K562 (cell line): Measurements from ENCODE around the gene IRF2BP1. TPM values are rescaled to one million over a fixed set of nuclear protein-coding genes. Genes with fewer than 3 reads are reported as not detected.

Experiments
- ATAC-seq: fragments of 200-7000 bp; cut with Tn5 transposase; 3 replicates; pipeline ENCODE4 v1.9.1; 2020; ENCODE audit warnings: moderate library complexity
- BruUV-seq: library from RNA; stranded (reverse); fragments of 400-500 nt; replicated peaks from 2 replicates; lab custom pipeline; 2021; lab: Mats Ljungman, UMichigan
- CTCF ChIA-PET: fragments of 300-600 bp; formaldehyde crosslinking; extraction: SDS; loops from one replicate; lab custom pipeline; 2021; ENCODE audit warnings: low intra/inter-chr PET ratio; lab: Yijun Ruan, JAX
- POLR2A ChIA-PET: fragments of 300-600, 350-650 bp; sonication (Branson Sonifier 250); formaldehyde crosslinking; extraction: SDS; loops from one replicate; lab custom pipeline; 2021; ENCODE audit warnings: antibody characterized with exemption, inconsistent platforms; lab: Yijun Ruan, JAX
- DNase-seq, 4 experiments: peaks; one replicate each; pipeline versions ENCODE4 v3.0.0 to v3.0.0-alpha.2; 2011 to 2018; ENCODE audit warnings: low spot score in 3 of 4, mixed read lengths in 3 of 4; ENCODE audit errors: extremely low read depth in 1 of 4
- FAIRE-seq: peaks from 2 replicates; lab custom pipeline; 2011; peaks lifted over from hg19 to GRCh38; lab: Jason Lieb, UNC
- H2AFZ ChIP-seq: 2 replicates; pipeline ENCODE4 v1.6.0; 2011; ENCODE audit warnings: low read depth, low read length, control low read depth, inconsistent platforms
- H3K27ac ChIP-seq: fragments of 200-600 bp; 3 replicates; pipeline ENCODE4 v1.8.0; 2011; ENCODE audit warnings: low read depth, mild to moderate bottlenecking, control low read depth, inconsistent platforms, low read length, moderate library complexity, mixed read lengths; ENCODE audit errors: extremely low read depth
- H3K27me3 ChIP-seq, 2 experiments: fragments of 300-600 bp in 1 of 2; 2 replicates in 1 of 2; 3 replicates in 1 of 2; pipeline versions ENCODE4 v1.6.0 to v1.8.0; 2011; ENCODE audit warnings: inconsistent platforms in 2 of 2, low read length in 2 of 2, mild to moderate bottlenecking in 1 of 2, mixed read lengths in 1 of 2, moderate library complexity in 1 of 2; ENCODE audit not compliant: control insufficient read depth in 2 of 2, insufficient read depth in 2 of 2
- H3K36me3 ChIP-seq: fragments of 300-600 bp; 3 replicates; pipeline ENCODE4 v1.8.0; 2011; ENCODE audit warnings: mild to moderate bottlenecking, low read length, inconsistent platforms; ENCODE audit not compliant: control insufficient read depth, insufficient read depth
- H3K4me1 ChIP-seq, 2 experiments: fragments of 200-600 bp in 1 of 2; replicated peaks in 1 of 2; 2 replicates in 1 of 2; 3 replicates in 1 of 2; pipeline versions ENCODE4 v1.5.1 to v1.8.0; 2011; ENCODE audit warnings: inconsistent platforms in 2 of 2, low read length in 2 of 2, mild to moderate bottlenecking in 1 of 2, mixed read lengths in 1 of 2, moderate library complexity in 1 of 2; ENCODE audit not compliant: control insufficient read depth in 2 of 2, insufficient read depth in 2 of 2
- H3K4me2 ChIP-seq: 2 replicates; pipeline ENCODE4 v1.6.1; 2011; ENCODE audit warnings: low read length, control low read depth, inconsistent platforms, mixed read lengths; ENCODE audit not compliant: insufficient read depth
- H3K4me3 ChIP-seq: fragments of 200-600 bp; sonication (generic), shearing (Covaris generic); 2 replicates; pipeline ENCODE4 v1.5.1; 2016; ENCODE audit warnings: control low read depth, inconsistent platforms
- H3K79me2 ChIP-seq: fragments of 200-600 bp; 3 replicates; pipeline ENCODE4 v1.8.0; 2011; ENCODE audit warnings: low read length, inconsistent platforms; ENCODE audit not compliant: control insufficient read depth, insufficient read depth
- H3K9ac ChIP-seq, 2 experiments: 2 replicates each; pipeline versions ENCODE4 v1.6.0 to v1.6.1; 2011; ENCODE audit warnings: low read depth in 2 of 2, low read length in 2 of 2, control low read depth in 1 of 2, inconsistent platforms in 1 of 2, mild to moderate bottlenecking in 1 of 2, mixed read lengths in 1 of 2; ENCODE audit not compliant: insufficient read depth in 1 of 2
- H3K9me1 ChIP-seq: one replicate; pipeline ENCODE4 v1.6.0; 2011; ENCODE audit warnings: inconsistent platforms, mild to moderate bottlenecking, low read length, moderate library complexity; ENCODE audit not compliant: control insufficient read depth, insufficient read depth
- H3K9me3 ChIP-seq: replicated peaks from 2 replicates; pipeline ENCODE4 v1.5.1; 2011; ENCODE audit warnings: low read depth, low read length, inconsistent platforms; ENCODE audit not compliant: control insufficient read depth, insufficient read depth
- H4K20me1 ChIP-seq: replicated peaks from 2 replicates; pipeline ENCODE4 v1.6.1; 2011; ENCODE audit warnings: low read length, inconsistent platforms, mixed read lengths; ENCODE audit not compliant: control insufficient read depth, insufficient read depth
- CBX3 ChIP-seq, 2 experiments: IDR thresholded peaks; 1 replicate in 1 of 2; 2 replicates in 1 of 2; pipeline ENCODE4 v1.6.1; 2012; ENCODE audit warnings: inconsistent platforms in 2 of 2, low read length in 2 of 2, borderline replicate concordance in 1 of 2, control low read depth in 1 of 2
- PCBP1 ChIP-seq: fragments of 200-400 bp; formaldehyde crosslinking; IDR thresholded peaks from 2 replicates; pipeline ENCODE4 v1.6.1; 2018; ENCODE audit warnings: mild to moderate bottlenecking, low read depth, low read length; ENCODE audit not compliant: poor library complexity, severe bottlenecking
- ZKSCAN3 ChIP-seq: fragments of 250-450 bp; sonication (Bioruptor Pico); IDR thresholded peaks from 2 replicates; pipeline ENCODE4 v1.4.0; 2020
- whole genome bisulfite sequencing: fragments of 100-300 bp; shearing (Covaris generic); methylation state at CpG from one replicate; pipeline ENCODE4 v1.1.6; 2016; ENCODE audit warnings: low coverage, mixed read lengths; ENCODE audit not compliant: insufficient coverage; ENCODE audit errors: missing lambda C conversion rate; 5-methylcytosine and 5-hydroxymethylcytosine counted together
- in situ Hi-C: fragments of 300-500 bp; cut with MboI; formaldehyde crosslinking; loops from 4 replicates; pipeline ENCODE4 v1.15.0; 2018; ENCODE audit warnings: inconsistent platforms, mixed read lengths
- intact Hi-C: fragments of 100-400 bp; cut with micrococcal nuclease; formaldehyde crosslinking; loops from 2 replicates; pipeline ENCODE4 v1.14.2; 2022
- polyA plus RNA-seq, 8 experiments: library from polyadenylated mRNA; depleted of rRNA in 4 of 8; stranded (reverse) in 5 of 8; unstranded in 3 of 8; fragments of >200 nt; fragmentation: Nextera tagmentation in 2 of 8; fragmentation: Illumina TruSeq in 1 of 8; extraction: Ambion mirVana in 2 of 8; extraction: Trizol in 1 of 8; gene quantifications; 2 replicates each; pipeline versions ENCODE4 v1.2.1 to v1.2.3, GENCODE V29; 2011 to 2014; ENCODE audit warnings: inconsistent platforms in 1 of 8, missing spikeins in 1 of 8
- total RNA-seq, 7 experiments: library from RNA; depleted of rRNA in 6 of 7; stranded (reverse); fragments of >200 nt in 6 of 7; fragmentation: Illumina TruSeq in 2 of 7; extraction: Trizol in 2 of 7; gene quantifications; 2 replicates each; pipeline versions ENCODE4 v1.2.1 to v1.2.3, GENCODE V29; 2011 to 2021; ENCODE audit warnings: low replicate concordance in 1 of 7
- TF ChIP-seq, protein P1 (sequence below), 2 experiments: fragments of 450-650 bp; IDR thresholded peaks; 2 replicates each; pipeline ENCODE4 v1.6.1; 2016; ENCODE audit warnings: mild to moderate bottlenecking in 2 of 2, borderline replicate concordance in 1 of 2, low read depth in 1 of 2, moderate library complexity in 1 of 2

The IRF2BP1 gene
- total and polyA plus RNA-seq, 9 of the 15 experiments (the other 6 are each of a cell fraction or from before 2014, with no cell fraction given), result 0.61 to 35.9 (median 3.5) TPM

DNA sequence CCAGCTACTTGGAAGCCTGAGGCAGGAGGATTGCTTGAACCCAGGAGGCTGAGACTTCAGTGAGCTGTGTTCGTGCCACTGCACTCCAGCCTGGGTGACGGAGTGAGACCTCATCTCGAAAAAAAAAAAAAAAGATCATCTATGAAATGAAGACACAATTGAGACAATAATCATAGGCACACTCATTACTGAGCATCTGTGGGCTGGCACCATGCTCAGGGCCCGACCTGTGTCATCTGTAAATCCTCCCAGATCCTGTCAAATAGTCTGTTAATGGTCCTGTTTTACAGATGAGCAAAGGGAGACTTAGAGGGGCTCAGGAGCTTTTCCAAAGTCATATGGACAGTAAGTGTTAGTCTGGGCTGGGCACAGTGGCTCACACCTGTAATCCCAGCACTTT lies 32.8 kb upstream of the IRF2BP1 start:
- H3K9me3 ChIP-seq, result no peaks in the 10 kb centered on the region
- POLR2A ChIA-PET, result interaction anchor here (1.2 kb wide), 1 partner anchor 16 kb away, joined by 4 read pairs; the partner anchor contains the start of gene MYPOP
- no peak overlapping the region for H3K27ac ChIP-seq
- H3K27me3 ChIP-seq, result peaks cover 17 to 20% of the 10 kb centered on the region in 2 experiments; a peak in 4 of 5 replicates
- H3K9me1 ChIP-seq, result no peaks in the 10 kb centered on the region
- TF ChIP-seq PCBP1 (no peak), CBX3 (IDR thresholded peaks at IDR 0.05; ENCODE audit: borderline replicate concordance in 1 of 2, low read length in 2 of 2) (no peak)
- intact Hi-C loops (no loop called here), in situ Hi-C loops (loop anchor here (10.0 kb wide), 1 partner anchor 346 kb away; no protein-coding TSS in a partner anchor)
- no peak overlapping the region for H2AFZ ChIP-seq
- 3% methylated on average over 4 of the region's 4 CpGs for WGBS
- no TSS peak for BruUV-seq
- H3K9ac ChIP-seq, result no peak overlapping the region
- no peaks in the 10 kb centered on the region for H3K36me3 ChIP-seq
- DNase-seq (no peak), ATAC-seq (no peak), FAIRE-seq (no peak)
- no peaks in the 10 kb centered on the region for H4K20me1 ChIP-seq
- CTCF ChIA-PET, result no interaction called here
- no peaks in the 10 kb centered on the region for H3K79me2 ChIP-seq
- H3K4me3 ChIP-seq, result no peak overlapping the region
- no peak overlapping the region for H3K4me2 ChIP-seq
- H3K4me1 ChIP-seq, result peaks cover 5 to 16% of the 10 kb centered on the region in 2 experiments; a peak in 4 of 5 replicates

DNA sequence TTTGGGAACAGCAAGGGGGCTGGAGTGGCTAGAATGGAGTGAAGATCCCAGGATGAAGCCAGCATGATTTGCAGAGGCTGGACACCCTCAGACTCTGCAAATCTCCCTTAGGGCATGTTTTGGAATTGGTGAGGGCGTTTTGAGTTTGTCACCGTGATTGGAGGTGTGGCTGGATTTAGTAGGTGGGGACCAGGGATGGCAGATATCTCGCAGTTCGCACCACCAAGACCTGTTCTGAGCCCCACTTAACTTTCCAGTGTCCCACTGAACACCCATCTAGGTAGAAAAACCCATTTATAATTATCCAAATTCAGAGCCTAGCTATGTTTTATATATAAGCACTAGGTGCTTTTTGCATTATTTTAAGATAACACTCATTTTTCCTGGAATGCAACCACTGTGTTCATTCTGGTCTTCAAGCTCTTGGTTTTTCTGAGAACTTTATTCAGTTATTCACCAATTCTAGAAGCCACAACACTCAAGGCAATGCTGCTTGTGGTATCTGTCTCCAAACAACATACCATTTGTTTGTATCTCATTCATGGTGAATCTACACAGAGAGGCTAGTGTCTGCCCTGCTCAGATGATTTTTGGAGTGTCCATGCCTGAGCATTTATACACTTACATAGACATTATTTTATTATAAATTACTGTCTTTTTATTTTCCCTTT lies 31.6 kb upstream of the IRF2BP1 start:
- Histone ChIP-seq H3K79me2 (no peaks in the 10 kb centered on the region), H3K27ac (no peak overlapping the region), H3K36me3 (no peaks in the 10 kb centered on the region), H3K9ac (no peak overlapping the region), H2AFZ (no peak overlapping the region), H3K27me3 (peaks cover 17 to 20% of the 10 kb centered on the region in 2 experiments; a peak in 4 of 5 replicates), H3K4me3 (no peak overlapping the region), H4K20me1 (no peaks in the 10 kb centered on the region), H3K4me2 (no peak overlapping the region), H3K4me1 (peaks cover 5 to 16% of the 10 kb centered on the region in 2 experiments; a peak in 4 of 5 replicates), H3K9me1 (no peaks in the 10 kb centered on the region), H3K9me3 (no peaks in the 10 kb centered on the region)
- in situ Hi-C loops, result loop anchor here (10.0 kb wide), 1 partner anchor 347 kb away; no protein-coding TSS in a partner anchor
- CTCF ChIA-PET, result no interaction called here
- POLR2A ChIA-PET, result interaction anchor here (0.7 kb wide), 2 partner anchors 14 to 26 kb away, joined by 3 to 4 read pairs; no protein-coding TSS in a partner anchor
- 0% methylated on average over 4 of the region's 4 CpGs for WGBS
- FAIRE-seq (no peak), DNase-seq (no peak), ATAC-seq (no peak)
- no TSS peak for BruUV-seq
- intact Hi-C loops, result no loop called here
- TF ChIP-seq, protein P1, sequence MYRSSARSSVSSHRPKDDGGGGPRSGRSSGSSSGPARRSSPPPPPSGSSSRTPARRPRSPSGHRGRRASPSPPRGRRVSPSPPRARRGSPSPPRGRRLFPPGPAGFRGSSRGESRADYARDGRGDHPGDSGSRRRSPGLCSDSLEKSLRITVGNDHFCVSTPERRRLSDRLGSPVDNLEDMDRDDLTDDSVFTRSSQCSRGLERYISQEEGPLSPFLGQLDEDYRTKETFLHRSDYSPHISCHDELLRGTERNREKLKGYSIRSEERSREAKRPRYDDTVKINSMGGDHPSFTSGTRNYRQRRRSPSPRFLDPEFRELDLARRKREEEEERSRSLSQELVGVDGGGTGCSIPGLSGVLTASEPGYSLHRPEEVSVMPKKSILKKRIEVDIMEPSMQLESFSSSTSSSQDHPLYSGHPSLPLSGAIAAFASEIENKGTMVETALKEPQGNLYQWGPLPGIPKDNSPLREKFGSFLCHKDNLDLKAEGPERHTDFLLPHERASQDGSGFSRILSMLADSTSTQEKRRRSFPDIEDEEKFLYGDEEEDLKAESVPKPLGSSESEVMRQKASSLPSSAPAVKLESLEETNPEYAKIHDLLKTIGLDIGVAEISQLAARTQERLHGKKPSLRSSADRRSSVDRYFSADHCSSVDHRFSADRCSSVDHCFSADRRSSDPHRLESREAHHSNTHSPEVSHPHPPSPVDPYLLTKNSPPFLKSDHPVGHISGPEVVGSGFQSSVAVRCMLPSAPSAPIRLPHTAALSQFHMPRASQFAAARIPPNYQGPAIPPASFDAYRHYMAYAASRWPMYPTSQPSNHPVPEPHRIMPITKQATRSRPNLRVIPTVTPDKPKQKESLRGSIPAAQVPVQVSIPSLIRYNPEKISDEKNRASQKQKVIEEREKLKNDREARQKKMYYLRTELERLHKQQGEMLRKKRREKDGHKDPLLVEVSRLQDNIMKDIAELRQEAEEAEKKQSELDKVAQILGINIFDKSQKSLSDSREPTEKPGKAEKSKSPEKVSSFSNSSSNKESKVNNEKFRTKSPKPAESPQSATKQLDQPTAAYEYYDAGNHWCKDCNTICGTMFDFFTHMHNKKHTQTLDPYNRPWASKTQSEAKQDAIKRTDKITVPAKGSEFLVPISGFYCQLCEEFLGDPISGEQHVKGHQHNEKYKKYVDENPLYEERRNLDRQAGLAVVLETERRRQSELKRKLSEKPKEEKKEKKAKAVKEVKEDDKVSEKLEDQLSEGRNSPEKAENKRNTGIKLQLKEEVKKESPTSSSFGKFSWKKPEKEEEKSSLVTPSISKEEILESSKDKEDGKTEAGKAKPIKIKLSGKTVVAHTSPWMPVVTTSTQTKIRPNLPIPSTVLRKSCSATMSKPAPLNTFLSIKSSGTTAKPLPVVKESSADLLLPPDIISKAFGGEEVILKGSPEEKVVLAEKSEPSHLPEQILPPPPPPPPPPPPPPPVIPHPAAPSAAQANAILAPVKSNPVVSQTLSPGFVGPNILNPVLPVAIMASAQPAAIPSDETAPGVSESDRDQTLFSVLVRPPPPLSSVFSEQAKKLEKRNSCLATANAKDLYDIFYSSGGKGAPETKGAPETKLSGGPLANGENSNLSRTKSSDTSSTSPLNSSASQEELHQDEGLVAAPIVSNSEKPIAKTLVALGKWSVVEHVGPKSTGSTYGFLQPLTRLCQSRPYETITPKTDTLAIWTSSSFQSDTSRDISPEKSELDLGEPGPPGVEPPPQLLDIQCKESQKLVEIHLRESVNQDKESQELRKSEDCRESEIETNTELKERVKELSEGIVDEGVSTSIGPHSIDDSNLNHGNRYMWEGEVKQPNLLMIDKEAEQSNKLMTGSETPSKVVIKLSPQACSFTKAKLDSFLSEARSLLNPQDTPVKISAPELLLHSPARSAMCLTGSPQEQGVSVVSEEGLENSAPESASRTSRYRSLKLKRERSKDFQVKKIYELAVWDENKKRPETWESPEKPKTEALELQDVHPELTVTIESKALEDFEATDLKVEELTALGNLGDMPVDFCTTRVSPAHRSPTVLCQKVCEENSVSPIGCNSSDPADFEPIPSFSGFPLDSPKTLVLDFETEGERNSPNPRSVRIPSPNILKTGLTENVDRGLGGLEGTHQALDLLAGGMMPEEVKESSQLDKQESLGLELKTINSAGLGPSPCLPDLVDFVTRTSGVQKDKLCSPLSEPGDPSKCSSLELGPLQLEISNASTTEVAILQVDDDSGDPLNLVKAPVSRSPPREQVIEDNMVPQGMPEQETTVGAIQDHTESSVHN (IDR thresholded peaks at IDR 0.05; ENCODE audit: borderline replicate concordance in 1 of 2, low read depth in 1 of 2), result no peak
- no peak for TF ChIP-seq ZKSCAN3
